HCT116 (cell line): ENCODE results near the gene ANXA6.

Experiments
- ELF1 ChIP-seq: IDR thresholded peaks from 2 replicates; pipeline ENCODE4 v1.6.1; 2012; ENCODE audit warnings: low read depth, borderline replicate concordance
- EZH2 ChIP-seq: fragments of 200-600 bp; sonication (generic); IDR thresholded peaks from 2 replicates; pipeline ENCODE4 v1.6.1; 2017; ENCODE audit warnings: antibody characterized with exemption, mixed run types
- POLR2AphosphoS5 ChIP-seq: IDR thresholded peaks from 2 replicates; pipeline ENCODE4 v1.6.1; 2011; ENCODE audit warnings: mild to moderate bottlenecking, low read depth, low read length, moderate library complexity
- SIN3A ChIP-seq: IDR thresholded peaks from 2 replicates; pipeline ENCODE4 v1.6.1; 2012; ENCODE audit warnings: low read depth
- YY1 ChIP-seq: IDR thresholded peaks from 2 replicates; pipeline ENCODE4 v1.6.1; 2011; ENCODE audit warnings: low read length, low read depth, moderate library complexity, mild to moderate bottlenecking; ENCODE audit not compliant: insufficient replicate concordance; ENCODE audit errors: extremely low read depth
- ZFX ChIP-seq: fragments of 450-650 bp; IDR thresholded peaks from 2 replicates; pipeline ENCODE4 v1.6.1; 2017
- TF ChIP-seq, protein P1 (sequence below), 3 experiments: fragments of 200-600 bp in 1 of 3; sonication (generic) in 1 of 3; IDR thresholded peaks in 2 of 3; conservative IDR thresholded peaks in 1 of 3; 2 replicates each; pipeline ENCODE4 v1.5.1; 2012 to 2017; ENCODE audit warnings: low read depth in 2 of 3, low read length in 2 of 3, antibody characterized with exemption in 1 of 3, borderline replicate concordance in 1 of 3, control low read depth in 1 of 3, mild to moderate bottlenecking in 1 of 3, mixed read lengths in 1 of 3, mixed run types in 1 of 3, moderate library complexity in 1 of 3; ENCODE audit not compliant: insufficient read depth in 1 of 3

DNA sequence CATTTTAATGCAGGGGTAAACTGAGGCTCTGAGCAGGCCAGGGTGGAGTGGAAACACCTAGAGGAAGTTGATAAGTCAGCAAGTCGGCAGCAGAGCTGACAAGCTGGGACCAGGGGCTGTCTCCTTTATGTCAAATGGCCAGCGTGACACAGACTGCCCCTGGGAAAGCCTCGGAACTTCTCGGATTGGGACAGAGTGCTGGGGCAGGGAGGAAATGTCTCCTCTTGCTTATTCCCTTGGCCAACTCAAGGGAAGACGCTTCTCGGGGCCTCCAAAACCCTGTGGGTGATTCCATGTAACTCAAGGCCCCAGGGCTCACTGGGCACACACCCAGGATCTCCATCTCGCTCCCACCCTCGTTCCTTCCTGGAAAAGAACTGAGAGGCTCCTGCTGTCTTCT, 25.4 kb upstream of the ANXA6 start:
- TF ChIP-seq, protein P1, sequence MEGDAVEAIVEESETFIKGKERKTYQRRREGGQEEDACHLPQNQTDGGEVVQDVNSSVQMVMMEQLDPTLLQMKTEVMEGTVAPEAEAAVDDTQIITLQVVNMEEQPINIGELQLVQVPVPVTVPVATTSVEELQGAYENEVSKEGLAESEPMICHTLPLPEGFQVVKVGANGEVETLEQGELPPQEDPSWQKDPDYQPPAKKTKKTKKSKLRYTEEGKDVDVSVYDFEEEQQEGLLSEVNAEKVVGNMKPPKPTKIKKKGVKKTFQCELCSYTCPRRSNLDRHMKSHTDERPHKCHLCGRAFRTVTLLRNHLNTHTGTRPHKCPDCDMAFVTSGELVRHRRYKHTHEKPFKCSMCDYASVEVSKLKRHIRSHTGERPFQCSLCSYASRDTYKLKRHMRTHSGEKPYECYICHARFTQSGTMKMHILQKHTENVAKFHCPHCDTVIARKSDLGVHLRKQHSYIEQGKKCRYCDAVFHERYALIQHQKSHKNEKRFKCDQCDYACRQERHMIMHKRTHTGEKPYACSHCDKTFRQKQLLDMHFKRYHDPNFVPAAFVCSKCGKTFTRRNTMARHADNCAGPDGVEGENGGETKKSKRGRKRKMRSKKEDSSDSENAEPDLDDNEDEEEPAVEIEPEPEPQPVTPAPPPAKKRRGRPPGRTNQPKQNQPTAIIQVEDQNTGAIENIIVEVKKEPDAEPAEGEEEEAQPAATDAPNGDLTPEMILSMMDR (IDR thresholded peaks at IDR 0.05 in 2 of 3, conservative IDR thresholded peaks at IDR 0.05 in 1 of 3; ENCODE audit: borderline replicate concordance in 1 of 3, insufficient read depth in 1 of 3, low read depth in 2 of 3, low read length in 2 of 3) = no peak
- TF ChIP-seq ZFX (no peak), ELF1 (no peak), SIN3A (no peak), YY1 (no peak), EZH2 (no peak), POLR2AphosphoS5 (no peak)
